K562 (cell line): Measurements from ENCODE around the gene TSPOAP1. TPM values are rescaled to one million over a fixed set of nuclear protein-coding genes. Genes with fewer than 3 reads are reported as not detected.

Experiments
- BACH1 ChIP-seq: fragments of 200-800 bp; sonication (Bioruptor generic); IDR thresholded peaks from 2 replicates; pipeline ENCODE4 v1.6.1; 2016; ENCODE audit warnings: missing genetic modification characterization, missing compliant biosample characterization
- CSDE1 ChIP-seq, 2 experiments: fragments of 450-650 bp; IDR thresholded peaks; 2 replicates each; pipeline ENCODE4 v1.6.1; 2016; ENCODE audit warnings: mild to moderate bottlenecking in 1 of 2
- E2F3 ChIP-seq: fragments of 250-450 bp; sonication (Bioruptor Pico); IDR thresholded peaks from 2 replicates; pipeline ENCODE4 v1.4.0; 2020; ENCODE audit warnings: mild to moderate bottlenecking
- EGR1 ChIP-seq: fragments of 450-650 bp; conservative IDR thresholded peaks from 2 replicates; pipeline ENCODE4 v1.6.1; 2017; ENCODE audit warnings: mild to moderate bottlenecking
- GTF2E2 ChIP-seq: fragments of 200-800 bp; sonication (Bioruptor generic); IDR thresholded peaks from 2 replicates; pipeline ENCODE4 v1.6.1; 2016; ENCODE audit warnings: missing genetic modification characterization, missing compliant biosample characterization
- HNRNPK ChIP-seq: fragments of 200-400 bp; formaldehyde crosslinking; IDR thresholded peaks from one replicate; pipeline ENCODE4 v1.6.1; 2018; ENCODE audit warnings: mild to moderate bottlenecking, low read depth, low read length; ENCODE audit not compliant: poor library complexity, severe bottlenecking
- KDM2B ChIP-seq: fragments of 250-450 bp; sonication (Bioruptor Pico); IDR thresholded peaks from 2 replicates; pipeline ENCODE4 v1.8.0; 2021; ENCODE audit warnings: mild to moderate bottlenecking, moderate library complexity
- MED1 ChIP-seq: sonication (generic); formaldehyde crosslinking; IDR thresholded peaks from 2 replicates; pipeline ENCODE4 v1.8.1; 2023; ENCODE audit warnings: missing genetic modification reagents, borderline replicate concordance
- NFRKB ChIP-seq: fragments of 450-650 bp; IDR thresholded peaks from 2 replicates; pipeline ENCODE4 v1.6.1; 2016; ENCODE audit warnings: low read depth
- NR4A1 ChIP-seq, 2 experiments: fragments of 250-450 bp in 1 of 2; fragments of 450-650 bp in 1 of 2; sonication (Bioruptor Pico) in 1 of 2; IDR thresholded peaks; 2 replicates each; pipeline versions ENCODE4 v1.4.0 to v1.6.1; 2016 to 2020; ENCODE audit warnings: mild to moderate bottlenecking in 2 of 2, missing compliant biosample characterization in 1 of 2, missing genetic modification characterization in 1 of 2, moderate library complexity in 1 of 2
- PHTF2 ChIP-seq: fragments of 250-450 bp; sonication (Bioruptor Pico); IDR thresholded peaks from 2 replicates; pipeline ENCODE4 v1.5.0; 2021; ENCODE audit warnings: mild to moderate bottlenecking
- RBM34 ChIP-seq: fragments of 200-400 bp; formaldehyde crosslinking; IDR thresholded peaks from 2 replicates; pipeline ENCODE4 v1.6.1; 2018; ENCODE audit warnings: low read length, borderline replicate concordance; ENCODE audit not compliant: insufficient read depth
- SIN3B ChIP-seq: fragments of 450-650 bp; IDR thresholded peaks from 2 replicates; pipeline ENCODE4 v1.6.1; 2017; ENCODE audit warnings: low read depth, mild to moderate bottlenecking, moderate library complexity
- TCFL5 ChIP-seq: fragments of 250-450 bp; sonication (Bioruptor Pico); conservative IDR thresholded peaks from 2 replicates; pipeline ENCODE4 v1.6.1; 2021; ENCODE audit warnings: mild to moderate bottlenecking, moderate library complexity, matching md5 sums
- TEAD1 ChIP-seq, 2 experiments: fragments of 450-650 bp in 1 of 2; sonication (generic) in 1 of 2; formaldehyde crosslinking; IDR thresholded peaks; 2 replicates each; pipeline versions ENCODE4 v1.4.0 to v1.8.0; 2020 to 2022; ENCODE audit warnings: mild to moderate bottlenecking in 2 of 2, missing genetic modification reagents in 1 of 2
- TSC22D4 ChIP-seq: fragments of 450-650 bp; IDR thresholded peaks from 2 replicates; pipeline ENCODE4 v1.6.1; 2016; ENCODE audit warnings: missing genetic modification characterization, missing biosample characterization, control low read depth
- ZKSCAN8 ChIP-seq: fragments of 200-800 bp; sonication (Bioruptor generic); IDR thresholded peaks from 2 replicates; pipeline ENCODE4 v1.6.1; 2016; ENCODE audit warnings: missing genetic modification characterization, missing compliant biosample characterization
- ZNF274 ChIP-seq: IDR thresholded peaks from 2 replicates; pipeline ENCODE4 v1.6.1; 2011; ENCODE audit warnings: low read depth, mild to moderate bottlenecking, low read length, moderate library complexity, borderline replicate concordance
- polyA plus RNA-seq, 8 experiments: library from polyadenylated mRNA; depleted of rRNA in 4 of 8; stranded (reverse) in 5 of 8; unstranded in 3 of 8; fragments of >200 nt; fragmentation: Nextera tagmentation in 2 of 8; fragmentation: Illumina TruSeq in 1 of 8; extraction: Ambion mirVana in 2 of 8; extraction: Trizol in 1 of 8; gene quantifications; 2 replicates each; pipeline versions ENCODE4 v1.2.1 to v1.2.3, GENCODE V29; 2011 to 2014; ENCODE audit warnings: inconsistent platforms in 1 of 8, missing spikeins in 1 of 8
- total RNA-seq, 7 experiments: library from RNA; depleted of rRNA in 6 of 7; stranded (reverse); fragments of >200 nt in 6 of 7; fragmentation: Illumina TruSeq in 2 of 7; extraction: Trizol in 2 of 7; gene quantifications; 2 replicates each; pipeline versions ENCODE4 v1.2.1 to v1.2.3, GENCODE V29; 2011 to 2021; ENCODE audit warnings: low replicate concordance in 1 of 7
- TF ChIP-seq, protein P1 (sequence below): fragments of 250-450 bp; sonication (Bioruptor Pico); IDR thresholded peaks from 2 replicates; pipeline ENCODE4 v1.5.0; 2020; ENCODE audit warnings: mild to moderate bottlenecking, borderline replicate concordance

The TSPOAP1 gene
- total and polyA plus RNA-seq, 9 of the 15 experiments (the other 6 are each of a cell fraction or from before 2014, with no cell fraction given) = 0.87 to 3.9 (median 1.8) TPM; not detected in 2

DNA sequence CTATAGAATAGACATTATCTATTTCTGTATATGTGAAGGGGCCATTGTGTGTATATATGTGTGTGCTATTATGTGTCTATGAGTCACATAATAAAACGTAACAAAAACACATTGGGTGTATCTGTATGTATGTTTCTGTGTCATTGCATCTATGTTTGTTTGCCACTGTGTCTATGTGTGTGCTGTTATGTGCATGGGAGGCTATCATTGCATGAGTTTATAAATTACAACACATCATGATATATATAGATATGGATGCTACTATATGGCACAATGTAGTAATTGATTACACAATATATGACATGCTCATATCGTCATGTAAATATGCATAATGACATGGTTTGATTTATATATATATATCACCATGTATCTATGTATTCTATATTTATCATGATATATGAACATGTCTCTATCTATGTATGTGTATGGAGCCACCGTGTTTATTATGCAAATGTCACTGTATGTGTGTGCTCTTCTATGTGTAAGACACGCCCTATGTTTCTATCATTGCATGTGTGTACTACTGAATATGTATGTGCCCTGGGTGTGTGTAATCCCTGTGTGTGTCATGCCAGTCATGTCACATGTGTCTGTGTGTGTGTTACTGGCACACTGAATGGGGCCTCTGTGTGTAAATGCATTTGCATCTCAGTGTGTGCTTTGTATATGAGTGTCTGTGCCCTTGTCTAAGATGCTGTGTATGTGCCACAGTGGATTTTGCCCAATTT, 1.4 kb upstream of the TSPOAP1 start (continued):
- TF ChIP-seq E2F3 (CRISPR knock-in tag) (no peak), ZNF274 (peak; percentile 61; the same call in 1 of the 2 replicates), SIN3B (no peak), RBM34 (no peak), NFRKB (0 out of 2 replicates have a peak, but pooled peaks have one; percentile 53), TSC22D4 (tag) (no peak), MED1 (no peak), NR4A1 (CRISPR knock-in tag; IDR thresholded peaks at IDR 0.05) (no peak), NR4A1 (tag; IDR thresholded peaks at IDR 0.05) (no peak), CSDE1 (IDR thresholded peaks at IDR 0.05) (no peak; a peak in 1 of 4 replicates), GTF2E2 (tag) (no peak), BACH1 (peak; percentile 40), EGR1 (no peak), ZKSCAN8 (CRISPR knock-in tag) (no peak), KDM2B (CRISPR knock-in tag) (no peak), PHTF2 (CRISPR knock-in tag) (no peak), TCFL5 (CRISPR knock-in tag) (no peak), HNRNPK (no peak), TEAD1 (CRISPR knock-in tag; IDR thresholded peaks at IDR 0.05) (peak in 1 of 2 experiments; percentile 75; a peak in 2 of 4 replicates)
- TF ChIP-seq, protein P1, sequence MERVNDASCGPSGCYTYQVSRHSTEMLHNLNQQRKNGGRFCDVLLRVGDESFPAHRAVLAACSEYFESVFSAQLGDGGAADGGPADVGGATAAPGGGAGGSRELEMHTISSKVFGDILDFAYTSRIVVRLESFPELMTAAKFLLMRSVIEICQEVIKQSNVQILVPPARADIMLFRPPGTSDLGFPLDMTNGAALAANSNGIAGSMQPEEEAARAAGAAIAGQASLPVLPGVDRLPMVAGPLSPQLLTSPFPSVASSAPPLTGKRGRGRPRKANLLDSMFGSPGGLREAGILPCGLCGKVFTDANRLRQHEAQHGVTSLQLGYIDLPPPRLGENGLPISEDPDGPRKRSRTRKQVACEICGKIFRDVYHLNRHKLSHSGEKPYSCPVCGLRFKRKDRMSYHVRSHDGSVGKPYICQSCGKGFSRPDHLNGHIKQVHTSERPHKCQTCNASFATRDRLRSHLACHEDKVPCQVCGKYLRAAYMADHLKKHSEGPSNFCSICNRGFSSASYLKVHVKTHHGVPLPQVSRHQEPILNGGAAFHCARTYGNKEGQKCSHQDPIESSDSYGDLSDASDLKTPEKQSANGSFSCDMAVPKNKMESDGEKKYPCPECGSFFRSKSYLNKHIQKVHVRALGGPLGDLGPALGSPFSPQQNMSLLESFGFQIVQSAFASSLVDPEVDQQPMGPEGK (CRISPR knock-in tag) = peak; percentile 59; the same call in 1 of the 2 replicates
